ENCODE data around the gene SYNPO.

SYNPO gene, protein sequence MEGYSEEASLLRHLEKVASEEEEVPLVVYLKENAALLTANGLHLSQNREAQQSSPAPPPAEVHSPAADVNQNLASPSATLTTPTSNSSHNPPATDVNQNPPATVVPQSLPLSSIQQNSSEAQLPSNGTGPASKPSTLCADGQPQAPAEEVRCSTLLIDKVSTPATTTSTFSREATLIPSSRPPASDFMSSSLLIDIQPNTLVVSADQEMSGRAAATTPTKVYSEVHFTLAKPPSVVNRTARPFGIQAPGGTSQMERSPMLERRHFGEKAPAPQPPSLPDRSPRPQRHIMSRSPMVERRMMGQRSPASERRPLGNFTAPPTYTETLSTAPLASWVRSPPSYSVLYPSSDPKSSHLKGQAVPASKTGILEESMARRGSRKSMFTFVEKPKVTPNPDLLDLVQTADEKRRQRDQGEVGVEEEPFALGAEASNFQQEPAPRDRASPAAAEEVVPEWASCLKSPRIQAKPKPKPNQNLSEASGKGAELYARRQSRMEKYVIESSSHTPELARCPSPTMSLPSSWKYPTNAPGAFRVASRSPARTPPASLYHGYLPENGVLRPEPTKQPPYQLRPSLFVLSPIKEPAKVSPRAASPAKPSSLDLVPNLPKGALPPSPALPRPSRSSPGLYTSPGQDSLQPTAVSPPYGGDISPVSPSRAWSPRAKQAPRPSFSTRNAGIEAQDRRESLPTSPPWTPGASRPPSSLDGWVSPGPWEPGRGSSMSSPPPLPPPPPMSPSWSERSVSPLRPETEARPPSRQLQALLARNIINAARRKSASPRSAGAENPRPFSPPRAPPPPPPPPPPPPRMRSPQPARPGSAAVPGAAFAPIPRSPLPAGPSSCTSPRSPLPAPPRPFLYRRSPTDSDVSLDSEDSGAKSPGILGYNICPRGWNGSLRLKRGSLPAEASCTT

DNA sequence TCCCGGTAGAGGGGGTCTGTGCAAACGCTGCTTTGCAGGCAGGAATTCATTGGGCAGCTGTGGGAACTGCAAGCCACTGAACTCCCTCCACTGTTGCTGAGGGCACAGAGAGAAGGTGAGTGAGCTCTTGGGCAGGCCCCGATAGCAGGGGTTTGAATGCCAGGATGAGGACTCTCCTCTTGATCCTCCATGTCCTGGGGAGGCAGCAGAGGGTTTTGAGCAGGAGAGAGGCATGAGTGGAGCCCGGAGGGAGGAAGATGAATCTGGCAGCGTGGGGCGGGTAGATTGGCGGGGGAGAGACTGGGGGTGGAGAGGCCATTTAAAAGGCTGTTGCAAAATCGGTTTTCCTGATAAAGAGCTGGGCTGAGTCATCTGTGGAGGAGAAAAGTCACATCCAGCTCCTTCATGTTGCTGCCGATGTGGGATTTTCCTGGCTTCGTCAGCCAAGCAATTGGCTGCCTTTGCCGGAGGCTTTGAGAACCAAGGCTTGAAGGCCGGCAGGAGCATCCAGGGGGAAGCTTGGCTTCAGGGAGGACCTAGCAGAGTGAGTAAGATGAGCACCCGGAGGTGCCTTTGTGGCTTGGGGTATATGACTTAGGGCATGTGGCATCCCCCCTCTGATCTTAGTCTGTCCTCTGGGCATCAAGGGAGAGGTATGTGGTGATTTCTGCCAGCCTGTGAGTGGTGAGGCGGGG is at the start of gene SYNPO:
SYNPO (plus strand) TSS at position 350 of the 695 bp plus-strand sequence. CDS start 7,616 bp downstream, outside the sequence.
- DNase-seq (ENCODE audit: low read depth): no peak

DNA sequence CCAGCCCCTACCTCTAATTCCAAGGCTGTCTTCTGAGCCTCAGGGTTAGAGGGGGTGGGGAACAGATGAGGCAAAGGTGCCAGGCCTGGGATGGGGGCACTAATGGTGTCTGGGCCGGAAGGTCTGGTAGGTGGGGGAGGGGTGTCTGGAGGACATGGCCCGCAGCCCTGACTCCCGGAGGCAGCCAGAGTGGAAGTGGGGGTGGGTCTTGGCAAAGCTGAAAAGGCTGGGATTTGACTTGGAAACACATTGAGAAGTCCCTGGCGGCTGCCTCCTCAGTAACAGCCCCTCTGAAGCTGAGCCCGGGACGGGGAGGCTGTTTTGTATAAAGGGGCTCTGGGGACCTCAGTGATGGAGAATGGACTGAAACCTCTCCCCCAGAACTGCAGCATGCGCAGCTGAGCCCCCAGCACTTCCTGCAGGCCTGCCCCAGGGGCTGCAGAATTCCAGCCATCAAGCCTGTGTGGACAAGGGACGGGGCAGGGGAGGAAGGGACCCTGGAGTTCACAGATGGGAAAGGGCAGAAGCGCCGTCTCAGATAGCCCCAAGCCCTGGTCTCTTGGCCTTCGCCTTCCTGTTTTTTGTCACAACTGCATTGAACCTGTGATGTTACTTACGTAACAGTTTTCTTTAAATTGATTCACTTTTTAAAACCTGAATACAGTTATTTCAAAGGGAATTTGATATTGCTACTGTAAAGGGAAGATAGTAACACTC is 49.3 kb upstream of the SYNPO start:
- no peak for DNase-seq (ENCODE audit: low read depth)

DNA sequence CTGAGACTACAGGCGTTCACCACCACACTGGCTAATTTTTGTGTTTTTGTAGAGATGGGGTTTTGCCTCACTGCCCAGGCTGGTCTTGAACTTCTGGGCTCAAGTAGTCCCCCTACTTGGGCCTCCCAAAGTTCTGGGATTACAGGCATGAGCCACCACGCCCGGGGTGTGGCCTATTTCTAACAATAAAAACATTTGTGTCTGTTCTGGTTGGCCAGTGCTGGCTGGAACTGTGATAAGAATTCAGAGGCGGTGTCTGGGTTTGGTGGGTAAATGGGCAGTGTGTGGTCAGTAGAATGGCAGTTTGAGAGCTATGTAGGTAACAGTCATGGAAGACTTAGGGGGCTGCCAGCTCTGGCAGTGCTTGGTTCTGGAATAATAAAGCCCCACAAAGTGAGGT is 46.9 kb upstream of the SYNPO start:
- no peak for DNase-seq (ENCODE audit: low read depth)

DNA sequence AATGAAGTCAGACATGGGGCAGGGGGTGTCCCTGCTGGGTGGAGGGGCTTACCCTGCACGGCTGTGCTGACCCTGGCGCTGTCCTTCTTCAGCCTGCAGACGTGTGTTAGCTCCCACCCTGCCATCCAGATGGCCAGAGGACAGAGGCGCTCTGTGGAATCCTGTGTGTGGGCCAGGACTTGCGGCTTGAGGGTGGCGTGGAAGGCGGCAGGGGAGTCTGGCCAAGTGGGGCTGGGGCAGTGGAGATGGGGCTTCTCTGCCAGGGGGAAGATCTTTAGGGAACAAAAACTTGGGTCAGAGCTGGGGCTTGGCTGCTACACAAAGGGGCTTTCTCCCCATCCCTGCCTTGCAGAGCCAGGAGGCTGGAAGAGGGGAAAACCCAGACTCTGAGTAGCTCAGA is 46.5 kb upstream of the SYNPO start:
- no peak for DNase-seq (ENCODE audit: low read depth)

DNA sequence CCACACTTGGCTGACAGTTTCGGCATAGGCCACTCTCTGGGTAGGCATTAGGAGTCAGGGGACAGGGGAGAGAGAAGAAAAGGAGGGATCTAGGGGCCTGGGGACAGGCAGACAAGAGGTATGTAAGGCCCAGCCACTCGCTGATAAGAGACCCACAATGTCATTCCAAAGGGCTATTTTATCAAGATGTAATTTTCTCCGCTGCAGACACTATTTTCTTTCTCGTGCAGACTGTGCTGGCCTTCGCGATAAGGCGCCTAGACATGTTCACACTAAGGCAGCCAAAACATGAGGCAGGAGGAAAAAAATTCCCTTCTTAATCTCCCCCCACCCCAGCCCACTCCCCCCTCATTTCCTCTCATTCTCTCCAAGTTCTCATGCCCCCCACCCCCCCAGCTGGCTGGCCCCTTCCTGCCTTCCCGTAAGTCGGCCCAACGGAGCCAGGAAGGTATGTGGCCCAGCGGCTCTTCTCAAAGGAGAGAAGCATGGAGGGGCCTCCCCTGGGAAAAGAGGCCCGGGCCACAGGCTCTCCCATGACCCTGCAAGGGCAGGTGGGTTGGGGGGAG is 44.9 kb upstream of the SYNPO start:
- DNase-seq (ENCODE audit: low read depth): no peak

DNA sequence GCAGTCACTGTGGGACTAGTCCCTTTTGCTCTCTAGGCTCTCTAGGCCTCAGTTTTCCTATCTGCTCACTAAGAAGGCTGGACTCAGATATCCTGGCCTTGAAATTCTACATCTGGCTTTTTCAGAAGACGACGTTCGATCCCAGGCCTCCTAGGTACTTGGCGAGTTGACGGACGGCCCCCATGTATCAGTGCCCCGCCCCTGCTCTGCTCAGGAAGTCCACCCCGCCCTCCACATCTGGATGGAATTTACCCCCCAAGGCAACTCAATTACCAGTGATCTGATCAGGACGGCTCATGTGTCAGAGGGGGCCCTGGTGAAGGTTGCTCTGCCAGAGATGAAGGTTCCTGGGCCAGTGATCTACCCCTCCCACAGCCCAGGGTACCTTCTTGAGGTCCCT is 44.1 kb upstream of the SYNPO start:
- no peak for DNase-seq (ENCODE audit: low read depth)

DNA sequence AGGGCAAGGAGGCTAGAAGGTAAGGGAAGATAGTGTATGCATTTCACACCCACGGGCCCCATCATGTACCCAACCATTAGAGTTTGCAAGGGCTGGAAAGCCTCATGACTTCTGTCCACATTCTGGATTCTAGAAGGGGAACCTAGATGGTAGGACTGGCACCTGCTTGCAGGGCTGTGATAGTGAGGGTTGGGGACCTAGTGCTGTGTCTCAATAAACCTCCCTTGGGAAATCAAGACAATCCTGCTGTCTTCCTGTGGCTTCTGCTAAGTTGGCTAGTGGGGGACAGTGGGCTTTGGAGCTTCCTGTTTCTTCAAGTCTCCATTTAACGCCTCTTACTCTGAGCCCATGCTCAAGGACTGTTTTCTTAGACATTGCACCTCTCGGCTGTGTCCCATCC is 43.6 kb upstream of the SYNPO start:
- no peak for DNase-seq (ENCODE audit: low read depth)

DNA sequence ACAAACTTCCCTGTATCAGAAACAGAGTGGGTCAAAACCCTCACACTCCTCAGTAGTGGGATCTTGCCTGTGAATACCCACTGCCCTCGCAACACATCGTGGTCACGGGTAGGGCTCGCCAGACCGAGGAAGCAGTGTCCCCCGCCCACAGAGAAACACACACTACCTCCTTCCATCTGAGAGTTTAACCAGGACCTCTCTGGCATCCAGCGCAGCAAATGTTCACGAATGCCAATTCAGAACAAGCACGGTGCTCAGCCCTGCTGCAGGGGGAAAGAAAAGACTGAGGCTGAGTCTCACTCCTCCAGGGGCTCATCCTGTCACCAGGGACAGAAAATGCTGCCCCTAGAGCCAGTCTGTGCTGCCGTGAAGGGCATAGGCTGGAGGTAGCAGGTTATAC is 42.5 kb upstream of the SYNPO start:
- DNase-seq (ENCODE audit: low read depth): no peak

DNA sequence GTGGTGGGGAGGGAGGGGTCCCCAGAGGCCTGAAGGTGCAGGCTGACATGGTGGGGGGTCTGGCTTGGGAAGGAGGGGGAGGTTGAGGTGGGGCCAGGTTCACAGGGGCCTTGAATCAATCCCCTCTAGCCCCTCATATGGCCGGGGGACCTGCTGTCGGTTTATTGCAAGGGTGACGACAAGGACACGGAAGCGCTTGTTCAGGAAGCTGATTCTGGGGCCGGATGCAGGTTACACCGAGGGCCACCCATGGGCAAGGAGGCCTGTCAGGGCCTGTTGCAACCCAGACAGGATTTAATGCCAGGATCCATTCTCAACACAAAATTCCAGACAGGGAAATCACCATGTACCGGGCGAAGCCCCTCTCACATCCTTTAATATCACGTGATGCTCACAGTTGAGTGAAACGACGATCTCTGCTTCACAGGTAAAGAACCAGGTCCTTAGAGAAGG is 41.6 kb upstream of the SYNPO start:
- no peak for DNase-seq (ENCODE audit: low read depth)

DNA sequence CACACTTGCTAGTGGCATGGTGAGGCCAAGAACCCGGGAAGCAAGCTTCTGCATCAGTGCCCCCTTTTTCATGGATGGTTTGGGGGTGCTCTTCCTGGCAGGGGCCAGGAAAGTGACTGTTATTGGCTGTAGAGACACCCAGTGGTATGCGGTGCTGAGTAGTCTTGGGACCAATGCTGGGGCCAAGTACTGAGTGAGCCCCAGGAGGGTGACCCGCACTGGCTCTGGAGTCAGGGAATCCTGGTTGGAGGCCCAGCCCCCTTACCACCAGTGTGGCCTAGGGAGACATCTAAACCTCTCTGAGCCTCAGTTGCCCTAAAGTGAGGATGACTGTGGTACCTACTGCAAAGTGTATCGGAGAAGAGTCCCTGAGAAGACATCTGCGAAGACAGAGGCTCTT is 41.2 kb upstream of the SYNPO start:
- DNase-seq (ENCODE audit: low read depth): no peak

DNA sequence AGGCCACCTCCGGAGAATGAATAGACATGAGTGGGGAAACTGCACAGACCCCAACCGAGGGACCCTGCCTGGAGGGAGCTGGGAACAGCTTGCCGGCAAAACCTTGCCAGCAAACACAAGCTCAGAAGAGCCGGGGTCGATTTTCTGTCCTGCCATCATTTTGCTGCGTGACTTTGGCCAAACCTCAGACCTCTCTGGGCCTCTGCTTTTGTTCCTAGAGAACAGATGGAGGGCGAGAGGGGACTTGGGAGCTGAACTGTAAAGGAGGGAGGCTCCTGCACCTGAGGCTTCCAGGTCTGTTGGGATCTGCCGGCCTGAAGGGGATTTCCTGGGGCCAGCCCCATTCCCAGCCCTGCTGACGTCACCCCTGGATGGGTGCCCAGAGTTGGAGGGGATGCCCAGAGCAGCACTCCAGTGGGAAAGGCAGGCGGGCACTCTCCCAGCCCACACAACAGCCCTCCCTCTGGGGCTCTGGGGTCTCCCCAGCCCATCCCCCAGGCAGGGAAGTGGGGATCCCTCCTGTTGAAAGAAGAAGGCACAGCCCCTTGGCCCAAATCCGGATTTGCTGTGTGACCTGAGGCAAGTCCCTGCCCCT is 40.4 kb upstream of the SYNPO start:
- no peak for DNase-seq (ENCODE audit: low read depth)

DNA sequence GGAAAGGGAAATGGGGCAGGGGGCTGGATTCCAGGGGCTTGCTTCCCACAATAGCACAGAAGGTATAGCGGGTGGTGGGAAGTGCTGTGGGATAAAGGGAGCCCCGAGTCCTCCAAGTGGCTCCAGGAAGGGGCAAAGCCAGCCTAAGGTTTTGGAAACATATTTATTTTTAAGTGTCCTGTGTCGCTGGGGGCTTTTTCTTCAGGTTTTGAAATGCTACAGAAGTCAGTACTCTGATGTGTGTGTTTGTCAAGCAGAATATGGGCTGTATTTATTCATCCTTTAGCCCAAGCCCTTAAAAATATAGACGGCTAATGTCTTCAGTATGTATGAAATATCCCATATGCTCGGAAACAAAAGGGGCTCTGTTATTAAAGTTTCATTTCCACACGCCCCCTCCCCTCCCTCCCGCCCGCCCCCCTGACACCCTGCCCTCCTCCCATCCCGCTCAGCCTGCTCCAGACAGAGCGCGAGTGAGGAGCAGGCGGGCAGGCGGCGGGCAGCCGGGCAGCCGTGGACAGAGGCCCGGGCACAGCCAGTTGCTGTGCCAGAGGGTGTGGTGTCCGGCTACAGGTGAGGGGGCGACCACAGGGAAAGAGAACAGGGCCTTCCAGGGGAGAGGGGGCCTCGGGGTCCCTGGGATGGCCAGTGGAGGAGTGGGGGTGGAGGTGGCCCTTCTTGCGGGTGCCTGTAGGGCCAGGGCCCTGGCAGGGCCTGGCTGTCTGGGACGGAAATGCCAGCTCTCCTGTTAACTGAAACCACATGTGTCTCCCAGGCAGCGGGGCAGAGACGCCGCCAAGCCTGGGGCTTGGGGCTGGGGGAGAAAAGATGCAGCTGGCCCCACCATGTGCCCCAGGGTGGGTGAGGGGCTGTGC is 39.6 kb upstream of the SYNPO start:
- no peak for DNase-seq (ENCODE audit: low read depth)

DNA sequence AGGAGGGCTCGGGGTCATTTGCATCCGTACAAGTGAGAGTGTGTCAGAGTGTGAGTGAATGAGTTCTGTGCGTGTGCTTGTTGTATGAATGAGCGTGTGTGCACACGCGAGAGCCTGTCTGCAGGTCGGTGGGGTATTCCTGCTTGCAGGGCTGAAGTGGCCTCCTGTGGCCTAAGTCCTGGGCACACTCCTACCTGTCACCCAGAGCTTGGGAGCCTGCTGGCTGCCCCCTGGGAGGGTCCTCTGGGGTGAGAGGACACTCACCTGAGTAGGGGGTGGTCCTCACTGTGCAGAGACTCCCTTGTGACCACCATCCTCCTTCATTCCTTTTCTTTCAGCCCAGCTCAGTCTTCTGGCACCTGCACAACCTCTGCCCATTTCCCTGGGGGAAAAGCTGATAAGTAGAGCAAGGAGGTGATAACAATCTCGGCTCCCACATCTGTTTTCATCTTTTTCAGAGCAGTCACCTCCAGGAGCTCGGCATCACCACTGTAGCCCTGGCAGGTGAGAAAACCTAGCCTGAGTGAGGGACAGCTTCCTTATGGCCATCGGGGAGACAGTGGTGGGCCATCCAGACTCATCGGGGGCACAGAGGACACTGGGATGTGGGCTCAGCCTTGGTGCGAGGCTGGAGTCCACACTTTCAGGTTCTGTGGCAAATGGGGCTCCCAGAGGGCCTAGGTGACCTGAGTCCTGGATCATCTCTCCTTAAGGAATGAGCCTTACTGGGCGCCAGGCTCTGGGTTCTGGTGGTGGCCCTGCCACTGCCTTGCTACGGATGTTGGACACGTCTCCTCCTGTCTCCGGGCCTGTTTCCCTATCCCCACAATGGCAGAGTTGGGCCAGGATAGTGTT is 38.7 kb upstream of the SYNPO start:
- no peak for DNase-seq (ENCODE audit: low read depth)

DNA sequence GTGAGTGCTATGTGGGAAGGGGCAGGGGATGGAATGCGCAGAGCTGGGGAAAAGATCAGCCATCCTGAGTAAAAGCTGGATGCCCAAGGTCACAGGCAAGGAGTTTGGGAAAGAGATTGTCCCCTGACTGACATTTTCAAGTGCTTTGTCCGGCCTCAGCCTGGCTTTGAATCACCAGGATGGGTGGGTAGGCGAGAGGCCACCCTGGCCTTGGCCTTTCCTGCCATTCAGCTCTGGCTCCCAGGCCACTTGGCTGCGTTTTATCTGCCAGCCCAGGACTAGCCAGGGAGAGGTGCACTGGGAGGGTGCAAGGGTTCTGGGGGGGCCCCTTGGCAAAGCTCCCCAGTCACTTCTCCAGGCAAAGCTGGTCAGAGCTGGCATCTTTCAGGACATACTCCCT is 37.4 kb upstream of the SYNPO start:
- no peak for DNase-seq (ENCODE audit: low read depth)

DNA sequence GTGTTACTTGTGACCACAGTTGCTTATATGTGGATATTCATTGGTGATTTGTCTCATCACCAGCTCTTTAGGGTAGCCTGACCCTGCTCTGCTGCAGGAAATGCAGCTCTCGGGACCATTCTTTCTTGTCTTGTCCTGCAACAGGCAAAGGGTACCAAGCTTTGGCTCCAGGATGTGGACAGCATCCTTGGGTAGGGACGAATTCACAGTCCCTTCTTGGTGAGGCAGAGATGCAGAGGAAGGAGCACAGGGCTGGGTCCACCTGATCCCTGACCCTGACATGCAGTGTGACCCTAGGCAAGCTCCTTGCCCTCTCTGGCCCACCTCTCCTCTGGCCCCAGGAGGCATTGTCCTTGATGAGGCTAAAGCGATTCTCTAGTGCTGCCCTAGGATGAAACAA is 37.0 kb upstream of the SYNPO start:
- no peak for DNase-seq (ENCODE audit: low read depth)

DNA sequence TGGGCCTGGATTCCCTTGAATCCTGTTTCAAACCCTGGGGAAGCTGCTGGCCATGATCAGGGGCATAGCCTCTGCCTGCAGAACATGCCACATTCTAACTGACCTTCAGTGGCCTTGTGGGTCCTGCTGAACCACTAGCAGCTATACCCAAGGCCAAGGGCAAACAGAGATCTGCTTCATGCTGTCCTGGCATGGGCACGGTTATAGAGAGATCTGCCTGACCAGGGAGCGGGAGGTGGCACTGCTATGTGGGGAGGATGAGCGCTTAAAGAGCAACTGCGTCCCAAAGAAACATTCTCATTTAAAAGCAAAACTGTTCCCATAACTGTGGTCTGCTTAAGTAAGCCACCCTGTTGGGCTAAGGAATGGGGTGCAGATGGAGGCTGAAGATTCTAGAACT is 36.5 kb upstream of the SYNPO start:
- DNase-seq (ENCODE audit: low read depth): no peak

DNA sequence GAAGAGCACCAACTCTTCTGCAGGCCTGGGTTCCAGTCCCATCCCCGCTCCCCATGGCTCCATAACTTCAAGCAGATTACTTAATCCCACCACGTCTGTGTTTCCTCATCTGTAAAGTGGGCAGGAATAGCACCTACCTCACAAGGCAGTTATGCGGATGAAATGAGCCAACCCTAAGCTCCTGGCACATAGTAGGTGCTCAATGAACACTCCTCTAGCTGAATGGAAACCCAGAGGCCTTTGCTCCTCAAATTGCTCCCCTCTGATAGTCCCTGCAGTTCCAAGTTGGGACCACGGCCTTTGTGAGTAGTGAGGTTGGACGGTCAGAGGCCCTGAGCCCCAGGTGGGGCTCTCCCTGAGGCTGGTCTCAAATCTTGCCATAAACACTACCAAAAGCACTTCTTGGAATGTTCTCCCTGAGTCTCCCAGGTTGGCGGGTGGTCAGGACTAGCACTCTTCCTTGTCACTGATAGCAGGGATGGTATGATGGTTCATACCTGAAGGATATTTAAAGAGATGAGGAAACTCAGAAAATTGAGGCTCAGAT is 35.5 kb upstream of the SYNPO start:
- DNase-seq (ENCODE audit: low read depth): no peak

DNA sequence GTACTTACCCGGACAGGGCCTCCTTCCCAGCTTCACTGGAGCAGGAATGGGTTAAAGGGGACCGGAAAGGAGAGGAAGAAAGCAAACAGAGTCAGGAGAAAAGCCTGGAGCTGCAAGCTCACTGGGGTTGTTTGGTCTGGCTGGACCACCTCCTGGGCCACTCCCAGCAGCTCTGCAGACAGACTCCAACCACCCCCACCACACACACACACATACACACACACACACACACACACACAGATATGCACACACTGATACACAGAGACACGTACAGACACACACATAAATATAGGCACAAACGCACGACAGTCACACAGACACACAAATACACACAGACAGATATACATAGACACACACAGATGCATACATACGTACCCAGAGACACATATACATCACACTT is 34.9 kb upstream of the SYNPO start:
- DNase-seq (ENCODE audit: low read depth): no peak

DNA sequence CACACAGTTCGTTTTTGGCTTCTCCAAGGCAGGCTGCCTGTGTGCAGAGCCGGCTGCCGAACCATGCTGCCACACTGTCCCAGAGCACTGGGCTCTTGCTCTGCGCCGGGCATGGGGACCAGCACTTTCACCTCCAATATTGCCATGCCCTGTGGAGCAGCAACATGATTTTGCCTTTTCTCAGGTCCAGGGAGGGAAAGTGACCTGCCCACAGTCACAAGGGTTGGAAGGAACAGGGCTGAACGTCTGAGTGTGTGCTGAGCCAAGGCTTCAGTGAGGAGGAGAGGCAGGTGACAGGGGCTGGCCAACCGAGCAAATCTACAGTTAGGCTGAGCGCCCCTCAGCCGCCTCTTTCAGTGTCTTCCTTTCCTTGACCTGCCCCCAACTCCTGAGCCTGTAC is 34.0 kb upstream of the SYNPO start:
- no peak for DNase-seq (ENCODE audit: low read depth)
